Neural cell (in vitro differentiated cells): ENCODE measurements around the gene PEX7.

Experiments
- CTCF ChIP-seq: fragments of 450-650 bp; IDR thresholded peaks from 2 replicates; pipeline ENCODE4 v1.5.1; 2014; ENCODE audit warnings: antibody characterized with exemption, mild to moderate bottlenecking, moderate library complexity; ENCODE audit not compliant: poor library complexity, severe bottlenecking
- MXI1 ChIP-seq: fragments of 450-650 bp; conservative IDR thresholded peaks from 2 replicates; pipeline ENCODE4 v1.6.1; 2014; ENCODE audit warnings: antibody characterized with exemption, mild to moderate bottlenecking; ENCODE audit not compliant: poor library complexity, severe bottlenecking
- POLR2AphosphoS5 ChIP-seq: IDR thresholded peaks from 2 replicates; pipeline ENCODE4 v1.6.1; 2012

- TF ChIP-seq MXI1 (no peak), CTCF (no peak), POLR2AphosphoS5 (no peak)
Observed at GRCh38 chr6:136798044-136798443, 24.3 kb upstream of the PEX7 start.
